ENCODE results near the gene HOXC10. TPM values are rescaled to one million over a fixed set of nuclear protein-coding genes. Genes with fewer than 3 reads are reported as not detected.

The HOXC10 gene
- total RNA-seq, 1 donor from 2014 or later = not detected

- peaks cover 9% of the 10 kb centered on the region for H3K9me3 Mint-ChIP-seq
- H3K27ac Mint-ChIP-seq = peak overlapping the region; percentile 6
- ChIA-PET CTCF (no interaction called here), POLR2A (no interaction called here)
- H3K4me1 Mint-ChIP-seq = peaks cover 24% of the 10 kb centered on the region
- no peak for TF ChIP-seq CTCF (IDR thresholded peaks at IDR 0.05)
- H3K36me3 Mint-ChIP-seq (ENCODE audit: low read depth) = no peaks in the 10 kb centered on the region
- no peak for ATAC-seq (ENCODE audit: low read depth)
- intact Hi-C loops (cut with micrococcal nuclease) = loop anchor here (5.0 to 10.0 kb wide), 2 partner anchors 69 to 268 kb away; partner anchors contain the start of gene HOXC5
- H3K27me3 Mint-ChIP-seq = peaks cover 84% of the 10 kb centered on the region
- no peak overlapping the region for H3K4me3 Mint-ChIP-seq
- no peak for DNase-seq
Measured at GRCh38 chr12:53963005-53963404, 21.9 kb upstream of the HOXC10 start.

DNA sequence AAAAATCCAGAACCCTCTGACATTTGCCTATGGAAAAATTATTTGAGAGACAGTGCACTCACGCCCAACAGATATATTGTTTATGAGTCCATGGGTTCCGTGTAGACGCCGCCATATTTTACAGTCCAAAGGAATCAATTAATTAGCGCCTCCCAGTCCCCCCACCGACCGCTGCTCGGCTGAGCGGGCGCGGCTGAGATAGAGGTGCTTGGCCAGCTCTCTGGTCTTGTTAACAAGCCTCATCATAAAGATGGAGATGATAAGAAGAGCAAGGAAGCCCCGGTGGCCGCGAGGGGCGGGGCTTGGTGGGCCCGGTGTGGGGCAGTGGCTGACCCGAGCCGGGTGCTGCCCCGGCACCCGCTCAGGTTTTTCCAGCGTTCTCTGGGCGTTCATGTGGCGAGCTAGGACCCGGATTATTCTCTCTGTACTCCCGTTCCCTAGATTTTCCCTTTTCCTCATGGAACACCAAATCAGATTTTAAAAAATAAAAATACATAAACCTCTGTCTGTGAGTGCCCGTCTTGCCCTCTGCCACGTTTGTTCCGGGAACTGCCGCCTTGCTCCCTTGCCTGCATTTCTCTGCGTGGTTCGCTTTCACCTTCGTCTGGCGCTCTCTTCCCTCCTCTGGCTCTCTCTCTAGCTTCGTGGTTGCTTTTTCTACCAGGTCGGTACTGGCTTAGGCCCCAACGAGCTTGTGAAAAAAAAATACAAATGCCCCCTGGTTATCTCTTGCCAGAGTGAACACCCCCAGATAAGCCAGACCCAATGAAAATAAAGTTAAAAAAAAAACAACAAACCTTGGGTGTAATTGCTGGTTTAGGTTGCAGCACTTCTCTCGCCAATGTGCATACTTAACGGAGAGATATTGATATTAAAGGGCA, 21.3 kb upstream of the HOXC10 start:
- ChIA-PET CTCF (no interaction called here), POLR2A (interaction anchor here (0.5 to 0.6 kb wide), 2 partner anchors 234 to 583 kb away, joined by 6 to 15 read pairs; partner anchors contain the start of gene SP1)
- Mint-ChIP-seq H3K27me3 (peaks cover 84% of the 10 kb centered on the region), H3K36me3 (ENCODE audit: low read depth) (no peaks in the 10 kb centered on the region), H3K4me3 (no peak overlapping the region), H3K4me1 (peaks cover 24% of the 10 kb centered on the region), H3K9me3 (peaks cover 9% of the 10 kb centered on the region), H3K27ac (peak overlapping the region; percentile 59)
- no peak for TF ChIP-seq CTCF (IDR thresholded peaks at IDR 0.05)
- intact Hi-C loops (cut with micrococcal nuclease) = loop anchor here (5.0 to 10.0 kb wide), 2 partner anchors 69 to 269 kb away; partner anchors contain the start of gene HOXC5
- ATAC-seq (ENCODE audit: low read depth) (no peak), DNase-seq (no peak)

- ATAC-seq (ENCODE audit: low read depth) = no peak
- Mint-ChIP-seq H3K4me1 (peaks cover 24% of the 10 kb centered on the region), H3K27me3 (peaks cover 84% of the 10 kb centered on the region), H3K27ac (no peak overlapping the region), H3K9me3 (peaks cover 9% of the 10 kb centered on the region), H3K4me3 (no peak overlapping the region), H3K36me3 (ENCODE audit: low read depth) (no peaks in the 10 kb centered on the region)
- ChIA-PET POLR2A (interaction anchor here (0.5 to 0.6 kb wide), 2 partner anchors 234 to 584 kb away, joined by 6 to 15 read pairs; partner anchors contain the start of gene SP1), CTCF (no interaction called here)
- DNase-seq = no peak
- TF ChIP-seq CTCF (IDR thresholded peaks at IDR 0.05) = no peak
- intact Hi-C loops (cut with micrococcal nuclease) = loop anchor here (5.0 to 10.0 kb wide), 2 partner anchors 68 to 270 kb away; partner anchors contain the start of gene HOXC5
Measured at GRCh38 chr12:53964315-53964713, 20.6 kb upstream of the HOXC10 start.

- POLR2A ChIA-PET = no interaction called here
- Mint-ChIP-seq H3K27ac (peak overlapping the region; percentile 53), H3K9me3 (peaks cover 4% of the 10 kb centered on the region), H3K36me3 (ENCODE audit: low read depth) (no peaks in the 10 kb centered on the region), H3K4me1 (peaks cover 24% of the 10 kb centered on the region), H3K4me3 (peak overlapping the region; percentile 16), H3K27me3 (peaks cover 76% of the 10 kb centered on the region)
- ATAC-seq (ENCODE audit: low read depth) (no peak), DNase-seq (no peak)
- CTCF ChIA-PET = no interaction called here
- intact Hi-C loops (cut with micrococcal nuclease) = loop anchor here (10.0 kb wide), 1 partner anchor 271 kb away; no protein-coding TSS in a partner anchor
- TF ChIP-seq CTCF (IDR thresholded peaks at IDR 0.05) = no peak
Measured at GRCh38 chr12:53965281-53966084, 19.5 kb upstream of the HOXC10 start.

GRCh38 chr12:53966085-53966384, 18.9 kb upstream of the HOXC10 start:
- DNase-seq = no peak
- H3K36me3 Mint-ChIP-seq (ENCODE audit: low read depth) = no peaks in the 10 kb centered on the region
- ChIA-PET POLR2A (no interaction called here), CTCF (no interaction called here)
- no peak overlapping the region for H3K27ac Mint-ChIP-seq
- no peak for TF ChIP-seq CTCF (IDR thresholded peaks at IDR 0.05)
- peaks cover 3% of the 10 kb centered on the region for H3K9me3 Mint-ChIP-seq
- peaks cover 24% of the 10 kb centered on the region for H3K4me1 Mint-ChIP-seq
- no peak for ATAC-seq (ENCODE audit: low read depth)
- intact Hi-C loops (cut with micrococcal nuclease) = loop anchor here (10.0 kb wide), 1 partner anchor 271 kb away; no protein-coding TSS in a partner anchor
- H3K27me3 Mint-ChIP-seq = peaks cover 80% of the 10 kb centered on the region
- no peak overlapping the region for H3K4me3 Mint-ChIP-seq
